NCI-H1694 treated with DMSO at 0.1 percent for 48 hours (cell line): ENCODE data around the gene MAML3.
A peak's percentile ranks its signal among the peaks of the same experiment; 100 is the strongest.

ENCODE experiments used
- DNase-seq: peaks from one replicate; lab custom pipeline; 2025; lab: John Stamatoyannopoulos, UW

MAML3 gene

GRCh38 chr4:139783741-139784484 is 370.1 kb downstream of the MAML3 start:
- DNase-seq: no peak

- no peak for DNase-seq
These were observed 371.0 kb downstream of the MAML3 start for GRCh38 chr4:139782926-139783522.

GRCh38 chr4:139781066-139781465 is 372.9 kb downstream of the MAML3 start:
- DNase-seq: no peak

GRCh38 chr4:139779691-139780090 is 374.3 kb downstream of the MAML3 start:
- no peak for DNase-seq

GRCh38 chr4:139777757-139778156 is 376.2 kb downstream of the MAML3 start:
- no peak for DNase-seq

GRCh38 chr4:139776235-139776634 is 377.7 kb downstream of the MAML3 start:
- DNase-seq: no peak

GRCh38 chr4:139774759-139775487 is 379.1 kb downstream of the MAML3 start:
- no peak for DNase-seq

- DNase-seq: no peak
These were observed 380.2 kb downstream of the MAML3 start for GRCh38 chr4:139773560-139774318.

GRCh38 chr4:139770361-139770760 is 383.6 kb downstream of the MAML3 start:
- no peak for DNase-seq

GRCh38 chr4:139769364-139769763 is 384.6 kb downstream of the MAML3 start:
- no peak for DNase-seq

- DNase-seq: no peak
These were observed 385.1 kb downstream of the MAML3 start for GRCh38 chr4:139768896-139769295.

GRCh38 chr4:139768366-139768765 is 385.6 kb downstream of the MAML3 start:
- DNase-seq: no peak

- no peak for DNase-seq
These were observed 386.4 kb downstream of the MAML3 start for GRCh38 chr4:139767585-139767984.

- DNase-seq: no peak
These were observed 386.8 kb downstream of the MAML3 start for GRCh38 chr4:139767168-139767567.

- DNase-seq: no peak
These were observed 389.2 kb downstream of the MAML3 start for GRCh38 chr4:139764686-139765310.

- no peak for DNase-seq
These were observed 389.8 kb downstream of the MAML3 start for GRCh38 chr4:139764182-139764581.

- DNase-seq: peak; percentile 23
These were observed 390.3 kb downstream of the MAML3 start for GRCh38 chr4:139763672-139764071.

- DNase-seq: peak; percentile 54
These were observed 390.8 kb downstream of the MAML3 start for GRCh38 chr4:139763205-139763604.

- DNase-seq: no peak
These were observed 391.3 kb downstream of the MAML3 start for GRCh38 chr4:139762720-139763119.

GRCh38 chr4:139761461-139761860 is 392.5 kb downstream of the MAML3 start:
- peak; percentile 64 for DNase-seq

- DNase-seq: no peak
These were observed 393.4 kb downstream of the MAML3 start for GRCh38 chr4:139760567-139760966.

GRCh38 chr4:139759097-139759496 is 394.9 kb downstream of the MAML3 start:
- no peak for DNase-seq
